Esophagus squamous epithelium (tissue), 4 donors: ENCODE data around the gene OVOL1.

Experiments used
- POLR2A ChIP-seq, 4 donors: fragments of 450-650 bp; IDR thresholded peaks; one replicate each; pipeline ENCODE4 v1.6.1; 2017; ENCODE audit warnings: antibody characterized with exemption in 4 of 4, mild to moderate bottlenecking in 4 of 4, moderate library complexity in 3 of 4
- TF ChIP-seq, protein P1 (sequence below), 6 experiments: fragments of 450-650 bp in 4 of 6; fragments of 200-600 bp in 2 of 6; sonication (generic) in 2 of 6; IDR thresholded peaks; one replicate each; pipeline ENCODE4 v1.5.1; 2016 to 2019; ENCODE audit warnings: antibody characterized with exemption in 6 of 6, mild to moderate bottlenecking in 4 of 6, moderate library complexity in 4 of 6

DNA sequence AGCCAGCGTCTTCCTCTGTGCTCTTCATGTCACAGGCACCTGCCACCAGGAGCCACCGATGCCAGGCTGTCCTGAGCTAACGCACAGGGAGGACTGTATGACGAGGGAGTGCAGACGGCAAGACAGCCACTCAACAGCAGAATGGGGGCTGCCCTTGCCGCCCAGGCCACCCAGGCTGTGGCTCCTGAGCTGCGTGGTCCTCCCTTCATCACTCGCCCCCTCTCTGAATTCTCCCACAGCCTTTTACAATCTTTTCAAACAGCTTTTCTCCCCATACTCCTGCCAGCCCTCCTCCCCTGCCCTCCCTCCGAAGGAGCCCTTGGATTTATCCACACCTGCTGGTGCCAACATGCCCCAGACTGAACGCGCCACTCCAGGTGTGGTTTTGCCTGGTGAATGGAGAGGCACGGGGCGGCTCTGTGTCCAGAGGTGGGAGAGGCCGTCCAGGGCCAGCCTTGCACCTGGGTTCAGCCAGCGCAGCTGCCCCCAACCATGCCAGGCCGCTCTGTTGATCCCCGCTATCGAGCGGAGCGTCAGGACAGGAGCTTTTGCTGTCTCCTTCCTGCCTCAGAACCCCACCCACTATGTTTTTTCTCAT is 22.0 kb downstream of the OVOL1 start:
- TF ChIP-seq, protein P1, sequence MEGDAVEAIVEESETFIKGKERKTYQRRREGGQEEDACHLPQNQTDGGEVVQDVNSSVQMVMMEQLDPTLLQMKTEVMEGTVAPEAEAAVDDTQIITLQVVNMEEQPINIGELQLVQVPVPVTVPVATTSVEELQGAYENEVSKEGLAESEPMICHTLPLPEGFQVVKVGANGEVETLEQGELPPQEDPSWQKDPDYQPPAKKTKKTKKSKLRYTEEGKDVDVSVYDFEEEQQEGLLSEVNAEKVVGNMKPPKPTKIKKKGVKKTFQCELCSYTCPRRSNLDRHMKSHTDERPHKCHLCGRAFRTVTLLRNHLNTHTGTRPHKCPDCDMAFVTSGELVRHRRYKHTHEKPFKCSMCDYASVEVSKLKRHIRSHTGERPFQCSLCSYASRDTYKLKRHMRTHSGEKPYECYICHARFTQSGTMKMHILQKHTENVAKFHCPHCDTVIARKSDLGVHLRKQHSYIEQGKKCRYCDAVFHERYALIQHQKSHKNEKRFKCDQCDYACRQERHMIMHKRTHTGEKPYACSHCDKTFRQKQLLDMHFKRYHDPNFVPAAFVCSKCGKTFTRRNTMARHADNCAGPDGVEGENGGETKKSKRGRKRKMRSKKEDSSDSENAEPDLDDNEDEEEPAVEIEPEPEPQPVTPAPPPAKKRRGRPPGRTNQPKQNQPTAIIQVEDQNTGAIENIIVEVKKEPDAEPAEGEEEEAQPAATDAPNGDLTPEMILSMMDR (IDR thresholded peaks at IDR 0.05) = no peak
- TF ChIP-seq POLR2A (IDR thresholded peaks at IDR 0.05) = no peak
